SK-N-SH (cell line): ENCODE measurements around the gene LRRC73. TPM values are rescaled to one million over a fixed set of nuclear protein-coding genes. Genes with fewer than 3 reads are reported as not detected.

Source experiments
- CTCF ChIA-PET: fragments of 300-600, 350-600 bp; formaldehyde crosslinking; extraction: SDS; loops from one replicate; lab custom pipeline; 2021; lab: Yijun Ruan, JAX
- POLR2A ChIA-PET: fragments of 350-600 bp; sonication (Branson Sonifier 250); formaldehyde crosslinking; extraction: SDS; loops from one replicate; lab custom pipeline; 2020; ENCODE audit warnings: antibody characterized with exemption, inconsistent platforms; lab: Yijun Ruan, JAX
- DNase-seq: peaks from one replicate; pipeline ENCODE4 v3.0.0; 2012
- H2AFZ ChIP-seq: fragments of 200-600 bp; sonication (generic); 2 replicates; pipeline ENCODE4 v1.8.1; 2016; ENCODE audit warnings: antibody characterized with exemption, mild to moderate bottlenecking, low read depth
- H3F3A ChIP-seq: fragments of 200-600 bp; sonication (generic); replicated peaks from 2 replicates; pipeline ENCODE3; 2016; ENCODE audit warnings: antibody characterized with exemption, mild to moderate bottlenecking; ENCODE audit not compliant: insufficient read depth
- H3K27ac ChIP-seq, 2 experiments: fragments of 200-500 bp in 1 of 2; fragments of 200-600 bp in 1 of 2; sonication (Bioruptor generic) in 1 of 2; sonication (generic), shearing (Covaris generic) in 1 of 2; 2 replicates each; pipeline versions ENCODE4 v1.5.1 to v1.6.1; 2014 to 2016; ENCODE audit warnings: low read depth in 2 of 2, inconsistent platforms in 1 of 2, low read length in 1 of 2, mild to moderate bottlenecking in 1 of 2, mixed read lengths in 1 of 2
- H3K27me3 ChIP-seq: fragments of 200-600 bp; sonication (generic), shearing (Covaris generic); 2 replicates; pipeline ENCODE4 v1.6.1; 2016; ENCODE audit warnings: mixed run types; ENCODE audit not compliant: insufficient read depth
- H3K36me3 ChIP-seq, 2 experiments: fragments of 200-500 bp in 1 of 2; fragments of 200-600 bp in 1 of 2; sonication (Bioruptor generic) in 1 of 2; sonication (generic) in 1 of 2; replicated peaks in 1 of 2; 2 replicates each; pipeline versions ENCODE3 to v1.5.1; 2014 to 2016; ENCODE audit warnings: low read length in 1 of 2, mild to moderate bottlenecking in 1 of 2; ENCODE audit not compliant: insufficient read depth in 2 of 2, control insufficient read depth in 1 of 2
- H3K4me1 ChIP-seq, 2 experiments: fragments of 200-500 bp in 1 of 2; fragments of 200-600 bp in 1 of 2; sonication (Bioruptor generic) in 1 of 2; sonication (generic), shearing (Covaris generic) in 1 of 2; 2 replicates each; pipeline versions ENCODE4 v1.5.1 to v1.6.1; 2014 to 2016; ENCODE audit warnings: low read depth in 1 of 2, low read length in 1 of 2, mixed run types in 1 of 2; ENCODE audit not compliant: insufficient read depth in 2 of 2, control insufficient read depth in 1 of 2
- H3K4me2 ChIP-seq: fragments of 200-600 bp; sonication (generic), shearing (Covaris generic); 2 replicates; pipeline ENCODE4 v1.6.1; 2017; ENCODE audit warnings: mixed run types
- H3K4me3 ChIP-seq, 2 experiments: fragments of 200-500 bp in 1 of 2; fragments of 200-600 bp in 1 of 2; sonication (Bioruptor generic) in 1 of 2; sonication (generic), shearing (Covaris generic) in 1 of 2; 2 replicates each; pipeline versions ENCODE4 v1.5.1 to v1.8.1; 2014 to 2016; ENCODE audit warnings: low read depth in 2 of 2, inconsistent platforms in 1 of 2, low read length in 1 of 2, mild to moderate bottlenecking in 1 of 2, mixed read lengths in 1 of 2, moderate library complexity in 1 of 2
- H3K79me2 ChIP-seq: fragments of 200-600 bp; sonication (generic); 2 replicates; pipeline ENCODE4 v1.8.1; 2017; ENCODE audit warnings: mild to moderate bottlenecking; ENCODE audit not compliant: insufficient read depth
- H3K9ac ChIP-seq: fragments of 200-600 bp; sonication (generic); 2 replicates; pipeline ENCODE4 v1.6.1; 2017; ENCODE audit warnings: mixed run types
- H3K9me2 ChIP-seq: fragments of 200-600 bp; sonication (generic); 2 replicates; pipeline ENCODE4 v1.6.1; 2017; ENCODE audit warnings: mixed run types
- H3K9me3 ChIP-seq: fragments of 200-600 bp; sonication (generic); 2 replicates; pipeline ENCODE4 v1.6.1; 2017; ENCODE audit warnings: mixed run types, mild to moderate bottlenecking, moderate library complexity
- H4K20me1 ChIP-seq: fragments of 200-600 bp; sonication (generic); 2 replicates; pipeline ENCODE4 v1.6.1; 2017; ENCODE audit warnings: mild to moderate bottlenecking, mixed run types; ENCODE audit not compliant: insufficient read depth
- CHD2 ChIP-seq: fragments of 150-350 bp; IDR thresholded peaks from 2 replicates; pipeline ENCODE4 v1.6.1; 2018; ENCODE audit warnings: low read length; ENCODE audit not compliant: partially characterized antibody
- ELF1 ChIP-seq: IDR thresholded peaks from 2 replicates; pipeline ENCODE4 v1.4.0; 2012
- EP300 ChIP-seq, 2 experiments: IDR thresholded peaks; 2 replicates each; pipeline versions ENCODE4 v1.4.0 to v1.6.1; 2012; ENCODE audit warnings: borderline replicate concordance in 1 of 2, low read depth in 1 of 2, low read length in 1 of 2
- EZH2phosphoT487 ChIP-seq: fragments of 200-600 bp; sonication (generic); IDR thresholded peaks from 2 replicates; pipeline ENCODE4 v1.6.1; 2017; ENCODE audit warnings: low read depth, mixed run types, mild to moderate bottlenecking, antibody characterized with exemption, moderate library complexity, borderline replicate concordance
- FOSL2 ChIP-seq: IDR thresholded peaks from 2 replicates; pipeline ENCODE4 v1.4.0; 2012; ENCODE audit warnings: low read depth, mild to moderate bottlenecking, moderate library complexity, borderline replicate concordance
- FOXM1 ChIP-seq: IDR thresholded peaks from 2 replicates; pipeline ENCODE4 v1.4.0; 2012; ENCODE audit warnings: low read depth, mild to moderate bottlenecking
- MEF2A ChIP-seq: IDR thresholded peaks from 2 replicates; pipeline ENCODE4 v1.4.0; 2012; ENCODE audit warnings: low read depth, borderline replicate concordance
- NRF1 ChIP-seq: IDR thresholded peaks from 2 replicates; pipeline ENCODE4 v1.6.1; 2012; ENCODE audit warnings: low read depth, mild to moderate bottlenecking, low read length
- POLR2AphosphoS5 ChIP-seq: IDR thresholded peaks from 2 replicates; pipeline ENCODE4 v1.6.1; 2012; ENCODE audit warnings: low read depth, low read length
- RAD21 ChIP-seq: IDR thresholded peaks from 2 replicates; pipeline ENCODE4 v1.6.1; 2012; ENCODE audit warnings: mild to moderate bottlenecking, low read length
- RCOR1 ChIP-seq: fragments of 150-350 bp; IDR thresholded peaks from 2 replicates; pipeline ENCODE4 v1.6.1; 2017; ENCODE audit warnings: antibody characterized with exemption, low read length
- REST ChIP-seq: IDR thresholded peaks from 2 replicates; pipeline ENCODE4 v1.6.1; 2012; ENCODE audit warnings: mild to moderate bottlenecking, low read depth, low read length, moderate library complexity
- RXRA ChIP-seq: IDR thresholded peaks from 2 replicates; pipeline ENCODE4 v1.4.0; 2012; ENCODE audit warnings: low read depth, mild to moderate bottlenecking, borderline replicate concordance
- SMC3 ChIP-seq: IDR thresholded peaks from 2 replicates; pipeline ENCODE4 v1.6.1; 2012; ENCODE audit warnings: low read depth, low read length, improper control_type of control experiment
- TAF1 ChIP-seq: IDR thresholded peaks from 2 replicates; pipeline ENCODE4 v1.6.1; 2012; ENCODE audit warnings: low read depth, mild to moderate bottlenecking, low read length, moderate library complexity, borderline replicate concordance
- TCF12 ChIP-seq: IDR thresholded peaks from 2 replicates; pipeline ENCODE4 v1.4.0; 2012
- WGBS: methylation state at CpG from one replicate; pipeline ENCODE4 v1.1.6; 2017; ENCODE audit warnings: low lambda C conversion rate; 5-methylcytosine and 5-hydroxymethylcytosine counted together
- polyA plus RNA-seq, 3 experiments: library from polyadenylated mRNA; depleted of rRNA; stranded (reverse); fragments of >200 nt; gene quantifications; 2 replicates each; pipeline ENCODE4 v1.2.3, GENCODE V29; 2012
- TF ChIP-seq, protein P1 (sequence below): IDR thresholded peaks from 2 replicates; pipeline ENCODE4; 2012
- TF ChIP-seq, protein P2 (sequence below): IDR thresholded peaks from 2 replicates; pipeline ENCODE4 v1.4.0; 2012; ENCODE audit warnings: low read depth, borderline replicate concordance
- TF ChIP-seq, protein P3 (sequence below): IDR thresholded peaks from 2 replicates; pipeline ENCODE4 v1.4.0; 2012; ENCODE audit warnings: low read depth, borderline replicate concordance

Gene LRRC73
- polyA plus RNA-seq, 1 of the 3 experiments (the other 2 are of a cell fraction): 0.89 TPM

- CTCF ChIA-PET: interaction anchor here (1.5 kb wide), 1 partner anchor 14 kb away, joined by 6 read pairs; no protein-coding TSS in a partner anchor
- no peaks in the 10 kb centered on the region for H3K36me3 ChIP-seq
- no peaks in the 10 kb centered on the region for H4K20me1 ChIP-seq
- H3K4me1 ChIP-seq: no peaks in the 10 kb centered on the region
- DNase-seq: no peak
- H3F3A ChIP-seq: no peaks in the 10 kb centered on the region
- TF ChIP-seq FOSL2 (no peak), FOXM1 (no peak), CHD2 (no peak)
- TF ChIP-seq, protein P1, sequence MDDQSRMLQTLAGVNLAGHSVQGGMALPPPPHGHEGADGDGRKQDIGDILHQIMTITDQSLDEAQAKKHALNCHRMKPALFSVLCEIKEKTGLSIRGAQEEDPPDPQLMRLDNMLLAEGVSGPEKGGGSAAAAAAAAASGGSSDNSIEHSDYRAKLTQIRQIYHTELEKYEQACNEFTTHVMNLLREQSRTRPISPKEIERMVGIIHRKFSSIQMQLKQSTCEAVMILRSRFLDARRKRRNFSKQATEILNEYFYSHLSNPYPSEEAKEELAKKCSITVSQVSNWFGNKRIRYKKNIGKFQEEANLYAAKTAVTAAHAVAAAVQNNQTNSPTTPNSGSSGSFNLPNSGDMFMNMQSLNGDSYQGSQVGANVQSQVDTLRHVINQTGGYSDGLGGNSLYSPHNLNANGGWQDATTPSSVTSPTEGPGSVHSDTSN: no peak
- no peaks in the 10 kb centered on the region for H3K9me2 ChIP-seq
- 94% methylated on average over 7 of the region's 7 CpGs for WGBS
- H3K9ac ChIP-seq: no peak overlapping the region
- no peak overlapping the region for H3K4me2 ChIP-seq
- no peaks in the 10 kb centered on the region for H3K79me2 ChIP-seq
- H3K4me3 ChIP-seq: no peak overlapping the region
- H2AFZ ChIP-seq: no peak overlapping the region
- POLR2A ChIA-PET: no interaction called here
- H3K9me3 ChIP-seq: no peaks in the 10 kb centered on the region
- H3K27me3 ChIP-seq: no peaks in the 10 kb centered on the region
- H3K27ac ChIP-seq: no peak overlapping the region
These were observed 40.2 kb downstream of the LRRC73 start for GRCh38 chr6:43469947-43470346.

DNA sequence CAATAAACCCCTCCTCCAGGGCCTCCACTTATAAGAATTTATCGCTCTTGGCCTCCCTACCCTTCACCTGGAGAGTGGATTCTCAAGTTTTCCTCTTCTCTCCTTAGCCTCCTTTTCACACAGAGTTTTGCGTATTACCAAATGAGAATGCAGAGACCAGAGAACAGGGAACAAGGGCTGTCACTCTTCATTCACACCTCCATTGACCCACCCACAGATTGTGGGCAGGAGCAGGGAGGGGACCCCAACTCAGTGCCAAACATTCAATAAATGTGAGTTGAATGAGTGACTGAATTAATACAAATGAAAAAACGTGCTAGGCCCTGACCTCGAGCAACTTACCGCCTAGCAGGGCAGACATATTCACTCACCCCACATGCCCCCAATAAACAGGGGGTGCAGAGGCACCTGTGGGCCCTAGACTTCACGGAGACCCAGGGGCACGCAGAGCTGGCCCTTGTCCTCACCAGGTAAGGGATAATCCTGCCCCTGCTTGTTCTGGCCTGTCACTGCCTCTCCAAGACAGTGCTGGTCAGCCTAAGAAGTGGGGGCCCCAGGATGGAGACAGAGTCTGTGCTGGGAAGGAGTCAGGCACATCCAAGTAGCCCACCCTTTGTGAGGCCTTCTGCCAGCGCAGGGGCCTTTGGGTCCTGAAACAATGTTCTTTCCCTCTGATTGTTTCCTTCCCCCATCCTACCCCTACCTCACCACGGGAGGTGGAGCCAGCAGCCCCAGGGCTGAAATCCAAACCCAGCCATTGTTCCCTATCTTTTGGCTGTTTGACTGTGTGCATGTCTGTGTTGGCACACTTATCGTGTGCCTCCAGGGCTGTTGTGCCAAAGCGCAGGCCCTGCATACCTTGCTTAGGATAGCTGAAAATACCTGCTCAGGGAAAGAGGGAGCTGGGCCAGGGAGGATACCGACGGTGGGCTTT lies 41.1 kb downstream of the LRRC73 start:
- ChIA-PET POLR2A (no interaction called here), CTCF (interaction anchor here (1.5 kb wide), 1 partner anchor 13 kb away, joined by 6 read pairs; no protein-coding TSS in a partner anchor)
- H2AFZ ChIP-seq: no peak overlapping the region
- TF ChIP-seq TCF12 (no peak), NRF1 (no peak), ELF1 (no peak), REST (no peak), TAF1 (no peak), CHD2 (no peak), POLR2AphosphoS5 (no peak), RCOR1 (no peak), FOSL2 (no peak), RAD21 (no peak), SMC3 (no peak), RXRA (no peak), EZH2phosphoT487 (no peak), MEF2A (no peak), EP300 (IDR thresholded peaks at IDR 0.05; ENCODE audit: borderline replicate concordance in 1 of 2, low read depth in 1 of 2, low read length in 1 of 2) (no peak), FOXM1 (no peak)
- TF ChIP-seq, protein P2, sequence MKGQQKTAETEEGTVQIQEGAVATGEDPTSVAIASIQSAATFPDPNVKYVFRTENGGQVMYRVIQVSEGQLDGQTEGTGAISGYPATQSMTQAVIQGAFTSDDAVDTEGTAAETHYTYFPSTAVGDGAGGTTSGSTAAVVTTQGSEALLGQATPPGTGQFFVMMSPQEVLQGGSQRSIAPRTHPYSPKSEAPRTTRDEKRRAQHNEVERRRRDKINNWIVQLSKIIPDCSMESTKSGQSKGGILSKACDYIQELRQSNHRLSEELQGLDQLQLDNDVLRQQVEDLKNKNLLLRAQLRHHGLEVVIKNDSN: no peak
- TF ChIP-seq, protein P3, sequence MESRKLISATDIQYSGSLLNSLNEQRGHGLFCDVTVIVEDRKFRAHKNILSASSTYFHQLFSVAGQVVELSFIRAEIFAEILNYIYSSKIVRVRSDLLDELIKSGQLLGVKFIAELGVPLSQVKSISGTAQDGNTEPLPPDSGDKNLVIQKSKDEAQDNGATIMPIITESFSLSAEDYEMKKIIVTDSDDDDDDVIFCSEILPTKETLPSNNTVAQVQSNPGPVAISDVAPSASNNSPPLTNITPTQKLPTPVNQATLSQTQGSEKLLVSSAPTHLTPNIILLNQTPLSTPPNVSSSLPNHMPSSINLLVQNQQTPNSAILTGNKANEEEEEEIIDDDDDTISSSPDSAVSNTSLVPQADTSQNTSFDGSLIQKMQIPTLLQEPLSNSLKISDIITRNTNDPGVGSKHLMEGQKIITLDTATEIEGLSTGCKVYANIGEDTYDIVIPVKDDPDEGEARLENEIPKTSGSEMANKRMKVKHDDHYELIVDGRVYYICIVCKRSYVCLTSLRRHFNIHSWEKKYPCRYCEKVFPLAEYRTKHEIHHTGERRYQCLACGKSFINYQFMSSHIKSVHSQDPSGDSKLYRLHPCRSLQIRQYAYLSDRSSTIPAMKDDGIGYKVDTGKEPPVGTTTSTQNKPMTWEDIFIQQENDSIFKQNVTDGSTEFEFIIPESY: no peak

More for the DNA sequence above, 41.1 kb downstream of the LRRC73 start:
- H3K36me3 ChIP-seq: no peaks in the 10 kb centered on the region
- no peak overlapping the region for H3K27ac ChIP-seq
- H3K9me3 ChIP-seq: no peaks in the 10 kb centered on the region
- no peaks in the 10 kb centered on the region for H3K9me2 ChIP-seq
- no peak overlapping the region for H3K9ac ChIP-seq
- H3K4me1 ChIP-seq: no peaks in the 10 kb centered on the region
- H3K79me2 ChIP-seq: no peaks in the 10 kb centered on the region
- WGBS: 62% methylated on average over 13 of the region's 13 CpGs
- no peak for DNase-seq
- H3F3A ChIP-seq: no peaks in the 10 kb centered on the region
- no peak overlapping the region for H3K4me3 ChIP-seq
- H4K20me1 ChIP-seq: no peaks in the 10 kb centered on the region
- no peaks in the 10 kb centered on the region for H3K27me3 ChIP-seq
- no peak overlapping the region for H3K4me2 ChIP-seq
